Stimulated activated naive CD4-positive, alpha-beta T cell treated with Interleukin-2 at 50 U/mL for 16 hours (primary cell): ENCODE results near the gene HCFC1.
A peak's percentile ranks its signal among the peaks of the same experiment; 100 is the strongest.

Source experiments
- DNase-seq: peaks from one replicate; lab custom pipeline; 2025; lab: John Stamatoyannopoulos, UW

The HCFC1 gene

GRCh38 chrX:153974003-153974725, 2.5 kb upstream of the HCFC1 start:
- DNase-seq = no peak

- DNase-seq = no peak
These were observed 1.7 kb upstream of the HCFC1 start for GRCh38 chrX:153973127-153974002.

GRCh38 chrX:153972368-153973126, 929 bp upstream of the HCFC1 start, which contains the start of gene TMEM187:
Gene TMEM187, plus strand, starts transcription at chrX:153972754. Its CDS starts 9,309 bp downstream, at chrX:153982063.
- DNase-seq = peak; percentile 82

GRCh38 chrX:153971124-153971449, 531 bp downstream of the HCFC1 start:
- peak; percentile 85 for DNase-seq

- peak; percentile 33 for DNase-seq
These were observed 1.1 kb downstream of the HCFC1 start for GRCh38 chrX:153970357-153971123.

- no peak for DNase-seq
These were observed 1.7 kb downstream of the HCFC1 start for GRCh38 chrX:153969904-153970356.

- no peak for DNase-seq
These were observed 2.3 kb downstream of the HCFC1 start for GRCh38 chrX:153969125-153969903.

GRCh38 chrX:153968754-153969124, 2.9 kb downstream of the HCFC1 start:
- no peak for DNase-seq

GRCh38 chrX:153968255-153968654, 3.4 kb downstream of the HCFC1 start:
- DNase-seq = no peak

- DNase-seq = no peak
These were observed 3.9 kb downstream of the HCFC1 start for GRCh38 chrX:153967536-153968224.

GRCh38 chrX:153966841-153967535, 4.6 kb downstream of the HCFC1 start:
- DNase-seq = peak; percentile 49

- DNase-seq = no peak
These were observed 5.3 kb downstream of the HCFC1 start for GRCh38 chrX:153966283-153966688.

- no peak for DNase-seq
These were observed 6.2 kb downstream of the HCFC1 start for GRCh38 chrX:153965406-153965805.

GRCh38 chrX:153964105-153964504, 7.5 kb downstream of the HCFC1 start:
- no peak for DNase-seq

- no peak for DNase-seq
These were observed 8.1 kb downstream of the HCFC1 start for GRCh38 chrX:153963546-153963945.

GRCh38 chrX:153961292-153961691, 10.3 kb downstream of the HCFC1 start:
- DNase-seq = no peak

- no peak for DNase-seq
These were observed 10.8 kb downstream of the HCFC1 start for GRCh38 chrX:153960786-153961185.

GRCh38 chrX:153960077-153960476, 11.5 kb downstream of the HCFC1 start:
- DNase-seq = no peak

- no peak for DNase-seq
These were observed 12.0 kb downstream of the HCFC1 start for GRCh38 chrX:153959649-153960048.

- DNase-seq = no peak
These were observed 13.0 kb downstream of the HCFC1 start for GRCh38 chrX:153958605-153959004.
